Activated T-helper 1 cell treated with anti-CD3 and anti-CD28 coated beads, Interleukin-12 subunit alpha, Interleukin-12 subunit beta, Interleukin-2, Interleukin-4 antibody, amounts not matched to agents 30 ng/mL and 10 ng/mL and 1 ng/mL, durations not matched to agents 14 hours and 24 hours and 36 hours (primary cell): ENCODE data around the gene MAPKAP1. TPM values are rescaled to one million over a fixed set of nuclear protein-coding genes. Genes with fewer than 3 reads are reported as not detected.

Experiments used
- DNase-seq: peaks from one replicate; pipeline ENCODE4 v3.0.0; 2021; ENCODE audit warnings: low spot score
- H3K27ac Mint-ChIP-seq: one replicate; pipeline ENCODE4 v1.8.0; 2021; ENCODE audit warnings: mild to moderate bottlenecking, mixed read lengths
- H3K27me3 Mint-ChIP-seq: one replicate; pipeline ENCODE4 v1.8.0; 2022; ENCODE audit warnings: mild to moderate bottlenecking, moderate library complexity, mixed read lengths; ENCODE audit not compliant: insufficient read depth
- H3K36me3 Mint-ChIP-seq: one replicate; pipeline ENCODE4 v1.8.0; 2021; ENCODE audit warnings: low read depth, mixed read lengths
- H3K4me1 Mint-ChIP-seq: one replicate; pipeline ENCODE4 v1.8.0; 2021; ENCODE audit warnings: low read depth, mixed read lengths
- H3K4me3 Mint-ChIP-seq: one replicate; pipeline ENCODE4 v1.8.0; 2021; ENCODE audit warnings: mild to moderate bottlenecking, moderate library complexity, mixed read lengths
- H3K9me3 Mint-ChIP-seq: one replicate; pipeline ENCODE4 v1.8.0; 2021; ENCODE audit warnings: mixed read lengths
- intact Hi-C: fragments of 100-400 bp; cut with micrococcal nuclease; formaldehyde crosslinking; loops from one replicate; pipeline ENCODE4 v1.15.1; 2024
- total RNA-seq: library from RNA; stranded (reverse); gene quantifications from 2 replicates; pipeline ENCODE4 v1.2.3, GENCODE V29; 2022

MAPKAP1 gene
- total RNA-seq, 1 donor from 2014 or later, result 108 TPM

DNA sequence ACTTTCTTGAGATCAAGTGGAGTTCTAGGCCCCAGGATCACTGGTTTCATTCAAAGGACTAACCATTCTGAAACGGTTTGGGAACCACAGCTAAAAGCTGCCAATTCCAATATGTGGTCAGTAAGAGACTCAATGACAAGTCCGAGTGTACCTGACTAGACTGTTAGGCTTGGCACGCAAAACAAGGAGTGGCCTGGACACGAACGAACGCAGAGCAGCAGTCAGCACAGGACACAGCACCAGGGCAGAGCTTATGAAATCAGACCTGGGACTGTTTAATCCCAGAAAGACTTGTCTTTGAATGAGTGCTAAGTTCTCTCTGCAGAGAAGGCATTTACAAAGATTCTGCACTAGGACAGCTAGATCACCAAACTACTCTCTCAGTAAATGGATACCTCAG lies 231.6 kb downstream of the MAPKAP1 start:
- Mint-ChIP-seq H3K36me3 (peaks cover 6% of the 10 kb centered on the region), H3K4me1 (peaks cover 4% of the 10 kb centered on the region), H3K27ac (no peak overlapping the region), H3K27me3 (no peaks in the 10 kb centered on the region), H3K4me3 (no peak overlapping the region), H3K9me3 (no peaks in the 10 kb centered on the region)
- intact Hi-C loops, result no loop called here
- no peak for DNase-seq

- Mint-ChIP-seq H3K27ac (no peak overlapping the region), H3K27me3 (no peaks in the 10 kb centered on the region), H3K36me3 (peaks cover 2% of the 10 kb centered on the region), H3K4me3 (no peak overlapping the region), H3K9me3 (no peaks in the 10 kb centered on the region), H3K4me1 (peaks cover 4% of the 10 kb centered on the region)
- DNase-seq, result no peak
- intact Hi-C loops, result no loop called here
These were observed 233.9 kb downstream of the MAPKAP1 start for GRCh38 chr9:125472926-125473701.

- no peak overlapping the region for H3K4me3 Mint-ChIP-seq
- H3K36me3 Mint-ChIP-seq, result peaks cover 1% of the 10 kb centered on the region
- intact Hi-C loops, result no loop called here
- no peak for DNase-seq
- no peak overlapping the region for H3K27ac Mint-ChIP-seq
- H3K9me3 Mint-ChIP-seq, result no peaks in the 10 kb centered on the region
- peaks cover 4% of the 10 kb centered on the region for H3K4me1 Mint-ChIP-seq
- H3K27me3 Mint-ChIP-seq, result no peaks in the 10 kb centered on the region
These were observed 234.5 kb downstream of the MAPKAP1 start for GRCh38 chr9:125472562-125472925.

DNA sequence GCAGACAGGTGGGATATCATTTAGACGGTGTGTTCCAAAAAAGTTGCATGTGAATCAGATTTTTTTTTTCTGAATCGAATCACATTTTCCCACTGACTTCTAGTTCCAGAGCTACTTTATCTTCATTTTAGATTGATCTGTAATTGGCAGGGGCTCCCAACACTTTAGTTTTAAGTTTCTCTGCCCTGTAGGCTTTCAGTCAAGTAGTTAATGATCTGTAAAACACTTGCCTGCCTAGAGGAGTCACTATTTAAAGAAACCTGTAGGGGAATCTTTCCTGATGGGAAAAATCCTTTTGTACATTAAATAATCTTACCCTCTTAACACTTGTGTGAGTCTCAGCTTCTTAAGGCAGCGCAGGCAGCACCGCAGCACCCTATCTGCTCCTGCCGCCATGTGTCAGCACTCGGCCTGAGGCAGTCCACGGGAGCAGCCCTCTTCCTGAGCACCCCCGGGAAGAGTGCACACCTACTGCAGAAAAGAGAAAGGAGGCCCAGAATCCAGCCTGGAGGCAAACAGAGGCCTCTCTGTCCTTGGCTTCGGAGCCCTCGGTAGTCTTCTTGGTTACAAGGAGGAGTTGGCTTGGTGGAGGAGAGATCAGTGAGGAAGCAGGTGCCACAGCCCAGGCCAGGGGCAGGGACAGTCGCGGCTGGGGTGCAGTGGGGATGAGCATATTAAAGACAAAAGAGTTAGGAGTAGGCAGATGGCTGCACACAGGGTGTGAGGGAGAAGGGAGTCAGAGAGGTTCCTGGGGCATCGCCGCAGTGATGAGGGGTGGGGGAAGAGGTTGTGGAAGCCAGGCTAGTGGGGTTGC lies 236.0 kb downstream of the MAPKAP1 start:
- Mint-ChIP-seq H3K9me3 (no peaks in the 10 kb centered on the region), H3K4me1 (peaks cover 4% of the 10 kb centered on the region), H3K27ac (no peak overlapping the region), H3K27me3 (no peaks in the 10 kb centered on the region), H3K4me3 (no peak overlapping the region), H3K36me3 (peaks cover 1% of the 10 kb centered on the region)
- intact Hi-C loops, result no loop called here
- DNase-seq, result no peak

DNA sequence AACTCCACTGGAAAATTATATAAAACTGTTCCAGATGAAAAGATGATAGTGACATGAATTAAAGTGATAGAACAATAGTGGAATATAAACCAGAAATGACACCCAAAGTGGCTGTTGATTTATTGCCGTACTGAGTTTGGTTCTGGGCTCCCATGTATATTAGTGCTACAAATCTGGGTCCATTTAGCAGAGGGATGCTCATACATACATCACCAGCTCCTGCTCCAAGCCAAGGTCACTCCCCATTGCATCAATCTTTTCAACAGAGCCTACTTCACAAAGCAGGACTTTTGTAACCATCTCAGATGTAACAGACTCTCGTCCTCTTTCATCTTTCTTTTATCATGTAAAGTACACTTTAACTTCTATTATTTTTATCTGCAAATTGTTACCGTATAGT lies 236.8 kb downstream of the MAPKAP1 start:
- Mint-ChIP-seq H3K27ac (no peak overlapping the region), H3K4me3 (no peak overlapping the region), H3K9me3 (no peaks in the 10 kb centered on the region), H3K27me3 (no peaks in the 10 kb centered on the region), H3K36me3 (peaks cover 1% of the 10 kb centered on the region), H3K4me1 (peaks cover 4% of the 10 kb centered on the region)
- DNase-seq, result no peak
- intact Hi-C loops, result no loop called here

DNA sequence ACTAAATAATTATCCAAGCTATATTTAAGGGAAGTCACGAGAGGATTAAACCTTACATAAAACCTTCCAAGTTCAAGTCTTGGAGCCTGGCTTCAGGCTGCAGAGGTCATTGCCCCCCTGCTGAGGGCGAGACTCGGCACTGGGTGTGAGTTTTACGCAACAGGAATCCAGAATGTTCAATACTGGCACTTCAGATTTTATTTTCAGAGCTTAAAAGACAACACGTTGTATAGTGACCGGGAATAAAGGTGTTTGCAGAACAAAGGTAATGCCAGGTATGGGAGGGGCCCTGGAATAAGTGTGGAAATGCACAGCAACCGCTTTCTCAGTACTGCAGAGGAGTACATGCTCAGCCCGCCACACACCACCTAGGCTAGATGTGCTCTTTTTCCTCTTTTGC lies 238.4 kb downstream of the MAPKAP1 start:
- no peaks in the 10 kb centered on the region for H3K27me3 Mint-ChIP-seq

DNA sequence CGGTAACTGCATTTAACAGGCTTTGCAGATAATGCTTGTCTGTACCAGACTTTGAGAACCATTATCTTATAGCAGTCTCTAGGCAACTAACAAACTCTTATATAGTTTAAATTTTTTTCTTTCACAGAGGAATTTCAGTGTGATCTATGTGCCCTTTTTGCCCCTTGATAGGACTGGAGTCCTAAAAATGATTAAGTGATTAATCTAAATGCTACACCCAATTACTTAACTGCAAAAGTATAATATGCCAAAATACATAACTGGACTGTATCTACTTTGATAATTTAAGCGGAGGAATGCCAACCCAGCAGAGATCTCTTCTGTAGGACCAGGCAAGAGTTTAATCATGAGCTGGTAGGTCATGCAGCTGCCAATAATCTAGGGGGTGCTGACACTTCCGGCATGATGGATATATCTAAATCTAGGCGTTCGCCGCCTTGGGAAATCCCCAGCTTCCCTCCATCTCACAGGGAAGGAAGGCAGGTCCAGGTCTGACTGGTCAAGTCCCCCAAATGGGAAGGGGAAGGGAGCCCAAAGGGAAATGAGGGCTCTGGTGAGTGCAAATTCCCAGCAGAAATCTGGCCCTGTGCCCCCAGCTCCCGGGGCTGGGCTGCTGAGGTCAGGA lies 239.8 kb downstream of the MAPKAP1 start:
- intact Hi-C loops, result no loop called here
- H3K4me1 Mint-ChIP-seq, result no peaks in the 10 kb centered on the region
- peaks cover 2% of the 10 kb centered on the region for H3K36me3 Mint-ChIP-seq
- DNase-seq, result no peak
- H3K4me3 Mint-ChIP-seq, result no peak overlapping the region
- H3K27me3 Mint-ChIP-seq, result no peaks in the 10 kb centered on the region
- no peaks in the 10 kb centered on the region for H3K9me3 Mint-ChIP-seq
- H3K27ac Mint-ChIP-seq, result no peak overlapping the region

More for the DNA sequence above, 238.4 kb downstream of the MAPKAP1 start:
- Mint-ChIP-seq H3K9me3 (no peaks in the 10 kb centered on the region), H3K4me3 (no peak overlapping the region), H3K27ac (no peak overlapping the region), H3K4me1 (peaks cover 4% of the 10 kb centered on the region), H3K36me3 (peaks cover 1% of the 10 kb centered on the region)
- intact Hi-C loops, result no loop called here
- DNase-seq, result no peak

DNA sequence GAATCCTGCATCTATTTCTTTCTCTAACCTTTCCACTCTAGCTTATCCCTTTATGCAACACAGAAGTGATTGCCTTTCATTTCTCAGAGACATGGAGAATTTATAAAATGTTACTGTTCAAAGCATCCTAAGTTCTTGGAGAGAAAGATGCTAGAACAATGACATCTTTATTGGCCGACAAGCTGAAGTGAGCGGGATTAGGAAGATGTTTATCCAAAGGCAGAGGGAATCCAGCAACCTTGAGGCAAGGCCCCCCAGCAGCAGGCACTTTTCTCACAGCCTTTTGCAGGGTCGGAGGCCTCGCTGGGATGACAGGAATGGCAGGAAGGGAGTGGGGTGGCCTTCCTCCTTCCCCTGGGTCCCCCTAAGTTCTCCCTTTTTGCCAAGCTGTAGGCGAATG lies 240.6 kb downstream of the MAPKAP1 start:
- Mint-ChIP-seq H3K27me3 (no peaks in the 10 kb centered on the region), H3K27ac (no peak overlapping the region), H3K4me1 (no peaks in the 10 kb centered on the region), H3K9me3 (no peaks in the 10 kb centered on the region), H3K36me3 (peaks cover 3% of the 10 kb centered on the region), H3K4me3 (no peak overlapping the region)
- DNase-seq, result no peak
- intact Hi-C loops, result no loop called here

- peaks cover 3% of the 10 kb centered on the region for H3K36me3 Mint-ChIP-seq
- intact Hi-C loops, result no loop called here
- no peak overlapping the region for H3K27ac Mint-ChIP-seq
- H3K4me3 Mint-ChIP-seq, result no peak overlapping the region
- no peak for DNase-seq
- no peaks in the 10 kb centered on the region for H3K4me1 Mint-ChIP-seq
- no peaks in the 10 kb centered on the region for H3K27me3 Mint-ChIP-seq
- H3K9me3 Mint-ChIP-seq, result no peaks in the 10 kb centered on the region
These were observed 242.2 kb downstream of the MAPKAP1 start for GRCh38 chr9:125464591-125465385.

DNA sequence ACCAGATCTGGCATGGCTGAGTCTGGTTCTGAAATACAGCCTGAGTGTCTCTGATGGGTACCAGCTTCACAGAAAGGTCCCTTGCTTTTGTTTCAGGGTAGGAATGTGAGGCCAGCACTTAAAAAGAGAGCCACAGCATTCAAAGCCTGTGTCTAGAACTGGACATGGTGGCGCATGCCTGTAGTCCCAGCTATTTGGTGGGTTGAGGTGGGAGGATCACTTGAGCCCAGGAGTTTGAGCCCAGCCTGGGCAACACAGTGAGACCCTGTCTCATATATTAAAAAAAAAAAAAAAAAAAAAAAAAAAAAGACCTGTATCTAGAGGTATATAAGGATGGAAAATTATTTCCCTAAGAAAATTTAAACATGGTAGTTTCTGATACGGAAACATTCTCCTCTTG lies 243.1 kb downstream of the MAPKAP1 start:
- Mint-ChIP-seq H3K4me1 (no peaks in the 10 kb centered on the region), H3K9me3 (no peaks in the 10 kb centered on the region), H3K4me3 (no peak overlapping the region), H3K27ac (no peak overlapping the region), H3K36me3 (peaks cover 3% of the 10 kb centered on the region), H3K27me3 (no peaks in the 10 kb centered on the region)
- intact Hi-C loops, result no loop called here
- no peak for DNase-seq

GRCh38 chr9:125462861-125463291 lies 244.1 kb downstream of the MAPKAP1 start:
- intact Hi-C loops, result no loop called here
- Mint-ChIP-seq H3K9me3 (peaks cover 4% of the 10 kb centered on the region), H3K4me1 (no peaks in the 10 kb centered on the region), H3K27ac (no peak overlapping the region), H3K36me3 (peaks cover 10% of the 10 kb centered on the region), H3K4me3 (no peak overlapping the region), H3K27me3 (no peaks in the 10 kb centered on the region)
- DNase-seq, result no peak

- Mint-ChIP-seq H3K36me3 (peaks cover 16% of the 10 kb centered on the region), H3K4me3 (no peak overlapping the region), H3K9me3 (peaks cover 10% of the 10 kb centered on the region), H3K27me3 (no peaks in the 10 kb centered on the region), H3K4me1 (no peaks in the 10 kb centered on the region), H3K27ac (no peak overlapping the region)
- intact Hi-C loops, result no loop called here
- DNase-seq, result no peak
These were observed 245.3 kb downstream of the MAPKAP1 start for GRCh38 chr9:125461636-125462190.
